ENCODE data around the gene MOG. TPM values are rescaled to one million over a fixed set of nuclear protein-coding genes. Genes with fewer than 3 reads are reported as not detected.

MOG gene
- polyA plus RNA-seq, 3 donors, result 0.51 TPM; not detected in 2

DNA sequence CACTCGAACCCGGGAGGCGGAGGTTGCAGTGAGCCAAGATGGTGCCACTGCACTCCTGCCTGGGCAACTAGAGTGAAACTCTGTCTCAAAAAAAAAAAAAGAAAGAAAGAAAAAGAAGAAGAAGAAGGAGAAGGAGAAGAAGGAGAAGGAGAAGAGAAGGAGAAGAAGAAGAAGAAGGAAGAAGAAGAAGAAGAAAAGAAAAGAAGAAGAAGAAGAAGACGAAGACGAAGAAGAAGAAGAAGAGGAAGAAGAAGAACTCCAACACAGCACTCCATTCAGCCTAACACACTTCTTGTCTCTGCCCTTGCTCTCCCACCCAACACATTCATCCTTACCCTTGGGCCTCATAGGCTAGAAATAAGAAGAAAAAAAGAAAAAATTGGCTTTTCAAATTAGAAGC is 17.1 kb downstream of the MOG start:
- DNase-seq, result no peak

- DNase-seq, result no peak
Measured at GRCh38 chr6:29675561-29675960, 18.7 kb downstream of the MOG start.

GRCh38 chr6:29676981-29677601 is 20.2 kb downstream of the MOG start:
- no peak for DNase-seq

GRCh38 chr6:29678114-29678513 is 21.2 kb downstream of the MOG start:
- DNase-seq, result no peak

DNA sequence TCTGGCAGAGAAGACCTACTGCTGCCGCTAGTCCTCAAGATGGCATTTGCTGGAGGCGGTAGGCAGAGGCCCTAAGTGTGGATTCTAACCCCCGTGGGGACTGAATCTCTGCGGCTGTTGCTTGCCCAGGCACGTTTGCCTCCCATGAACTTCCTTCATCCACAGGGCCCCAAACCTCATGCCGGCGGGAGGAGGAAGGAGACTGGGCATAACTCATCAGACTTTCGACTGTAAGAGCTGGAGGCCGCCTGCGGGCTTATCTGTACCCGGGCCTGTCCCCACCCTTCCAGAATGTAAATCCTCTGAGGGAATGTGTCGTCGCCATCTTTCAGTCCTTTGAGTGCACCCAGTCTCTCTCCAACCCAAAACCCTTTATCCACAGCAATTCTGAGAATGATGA is 23.1 kb downstream of the MOG start:
- DNase-seq, result no peak

GRCh38 chr6:29680416-29680815 is 23.5 kb downstream of the MOG start:
- no peak for DNase-seq

DNA sequence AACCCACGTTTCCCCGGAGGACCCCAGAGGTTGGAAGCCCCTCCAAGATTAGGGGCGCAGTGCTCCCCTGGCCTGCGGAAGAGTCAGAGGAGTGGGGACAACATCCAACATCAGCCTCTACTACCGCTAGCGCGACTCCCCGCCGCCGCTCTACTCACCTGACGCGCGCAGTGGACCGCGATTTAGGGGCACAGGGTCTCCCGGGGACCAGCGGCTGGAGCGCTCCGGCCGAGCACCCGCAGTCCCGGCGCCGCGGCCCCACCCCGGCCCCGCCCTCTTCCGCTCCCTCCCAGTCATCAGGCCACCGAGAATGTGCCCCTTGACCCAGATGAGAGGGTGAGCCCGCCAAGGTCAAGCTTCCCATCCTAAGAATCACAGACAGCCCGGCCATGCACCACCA is 24.0 kb downstream of the MOG start, which contains the start of gene ZFP57:
Gene ZFP57 (minus strand): TSS at position 249 of the 400 bp plus-strand sequence. CDS start 4,149 bp downstream, outside the sequence.
- no peak for DNase-seq

DNA sequence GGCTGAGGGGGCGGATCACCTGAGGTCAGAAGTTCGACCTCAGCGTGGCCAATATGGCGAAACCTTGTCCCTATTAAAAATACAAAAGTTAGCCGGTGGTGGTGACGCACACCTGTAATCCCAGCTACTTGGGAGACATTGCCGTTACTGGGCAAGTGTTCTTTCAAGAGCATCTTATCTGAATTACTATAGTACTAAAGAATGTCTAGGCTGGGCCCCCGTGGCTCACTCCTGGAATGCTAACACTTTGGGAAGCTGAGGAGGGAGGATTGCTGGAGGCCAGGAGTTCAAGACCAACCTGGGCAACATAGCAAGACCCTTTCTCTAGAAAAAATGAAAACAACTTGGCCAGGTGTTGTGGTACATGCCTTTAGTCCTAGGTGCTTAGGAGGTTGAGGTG is 24.9 kb downstream of the MOG start:
- DNase-seq, result no peak

- no peak for DNase-seq
Measured at GRCh38 chr6:29685718-29686326, 28.9 kb downstream of the MOG start.

DNA sequence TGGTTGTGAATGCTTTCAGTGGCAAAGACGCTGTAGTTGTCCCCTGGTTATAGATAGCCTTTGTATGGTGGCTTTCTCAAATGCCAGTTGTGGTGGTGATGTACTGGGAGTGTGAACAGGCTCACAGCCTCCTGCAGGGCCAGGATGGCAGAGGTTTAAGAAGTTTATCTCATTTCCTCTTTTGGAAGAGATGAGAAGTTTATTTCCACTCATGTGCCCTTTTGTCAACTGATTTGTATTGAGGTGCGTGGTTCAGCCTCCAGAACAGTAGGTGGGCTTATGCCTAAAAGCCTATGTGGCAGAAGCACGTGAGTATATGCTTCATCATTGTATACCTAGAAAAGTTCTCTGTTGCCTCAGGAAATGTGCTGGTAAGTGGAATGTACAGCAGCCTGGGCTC is 37.7 kb downstream of the MOG start:
- DNase-seq, result no peak

DNA sequence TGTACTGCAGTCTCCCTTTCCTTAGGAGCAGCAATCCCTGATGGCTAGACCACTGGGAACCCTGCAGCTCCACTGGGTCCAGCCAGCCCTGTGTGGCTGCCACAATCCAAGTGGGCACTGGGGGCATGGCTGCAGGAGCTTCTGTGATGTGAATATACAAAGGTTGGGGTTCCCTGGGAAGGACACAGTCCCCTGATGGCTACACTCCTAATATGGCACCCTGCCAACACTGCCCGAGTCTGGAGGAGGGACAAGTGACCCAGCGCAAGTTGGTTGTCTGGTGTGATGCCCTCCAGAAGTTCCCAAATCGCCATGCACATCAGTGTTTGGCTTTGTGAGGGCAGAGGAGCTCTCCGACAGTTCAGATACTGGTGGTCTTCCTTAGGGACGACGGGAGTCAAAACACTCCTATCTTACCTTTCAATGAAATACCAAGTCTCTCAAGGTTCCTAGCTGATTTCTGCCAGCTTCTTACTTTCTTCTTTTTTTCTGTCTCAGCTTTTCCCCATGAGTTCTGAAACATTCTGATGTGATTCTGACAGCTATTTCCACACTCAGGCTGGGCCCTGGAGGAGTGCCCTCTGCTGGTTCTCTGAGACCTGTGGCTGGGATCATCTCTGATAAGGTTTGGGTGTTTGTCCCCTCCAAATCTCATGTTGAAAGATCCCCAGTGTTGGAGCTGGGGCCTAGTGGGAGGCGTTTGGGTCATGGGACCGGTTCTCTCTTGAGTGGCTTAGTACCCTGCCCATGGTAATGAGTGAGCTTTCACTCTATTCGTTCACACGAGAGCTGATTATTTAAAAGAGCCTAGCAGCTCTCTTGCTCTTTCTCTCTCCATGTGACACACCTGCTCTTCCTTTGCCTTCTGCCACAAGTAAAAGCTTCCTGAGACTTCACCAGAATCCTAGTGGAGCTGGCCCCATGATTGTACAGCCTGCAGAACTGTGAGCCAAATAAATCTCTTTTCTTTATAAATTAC is 39.5 kb downstream of the MOG start:
- no peak for DNase-seq

GRCh38 chr6:29702519-29703103 is 45.7 kb downstream of the MOG start:
- peak; percentile 40 for DNase-seq

GRCh38 chr6:29705389-29706231 is 48.7 kb downstream of the MOG start:
- no peak for DNase-seq

DNA sequence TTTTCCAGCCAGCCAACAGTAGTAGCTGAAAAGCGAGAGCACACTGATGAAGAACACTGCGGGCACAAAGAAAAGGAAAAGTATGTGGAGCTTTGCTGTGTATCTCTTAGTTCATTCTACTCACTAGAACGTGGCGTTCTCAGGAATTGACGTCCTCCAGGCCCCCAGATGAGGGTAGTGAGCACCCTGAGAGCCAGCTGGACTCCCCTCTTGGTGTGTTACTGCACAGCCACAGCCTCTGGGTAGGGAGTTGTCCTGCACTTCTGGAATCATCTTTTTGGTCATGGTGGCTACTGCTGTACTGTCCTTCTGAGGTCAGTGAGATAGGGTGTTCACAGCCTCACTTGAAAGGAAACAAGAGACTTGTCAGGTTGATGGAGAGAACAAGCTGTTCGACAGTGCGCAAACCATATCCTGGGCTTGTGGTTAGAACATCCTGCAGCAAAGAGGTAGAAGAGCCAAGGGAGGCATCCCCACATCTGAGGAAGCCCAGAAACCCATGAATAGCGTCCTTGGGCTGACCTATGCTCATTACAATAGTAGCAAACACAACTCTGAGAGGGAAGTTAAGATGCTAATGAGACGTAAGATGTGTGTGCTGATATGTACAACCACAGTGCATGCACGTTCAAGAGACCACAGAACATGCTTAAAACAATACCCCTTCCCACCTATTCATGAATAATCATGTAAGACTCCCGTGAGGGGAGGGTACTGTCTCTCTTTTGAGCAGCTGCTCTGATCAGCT is 51.7 kb downstream of the MOG start:
- DNase-seq, result no peak

DNA sequence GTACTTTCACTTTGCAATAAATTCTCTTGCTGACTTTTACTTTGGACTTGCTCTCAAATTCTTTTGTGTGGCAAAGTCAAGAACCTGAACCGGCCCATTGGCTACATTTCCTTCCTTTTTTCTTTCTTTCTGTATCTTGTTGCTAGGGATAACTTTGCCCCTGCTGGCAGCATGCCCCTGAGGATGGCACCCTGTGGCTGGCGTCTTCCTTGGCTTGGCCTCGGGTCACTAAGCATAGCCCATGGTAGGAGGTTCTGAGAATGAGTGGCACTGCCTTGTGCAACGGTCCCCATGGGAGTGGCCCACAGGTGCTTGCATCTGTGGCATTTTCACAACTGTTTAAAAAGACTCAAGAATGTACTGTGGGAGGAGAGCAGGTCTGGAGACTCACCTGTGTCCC is 52.3 kb downstream of the MOG start:
- no peak for DNase-seq

DNA sequence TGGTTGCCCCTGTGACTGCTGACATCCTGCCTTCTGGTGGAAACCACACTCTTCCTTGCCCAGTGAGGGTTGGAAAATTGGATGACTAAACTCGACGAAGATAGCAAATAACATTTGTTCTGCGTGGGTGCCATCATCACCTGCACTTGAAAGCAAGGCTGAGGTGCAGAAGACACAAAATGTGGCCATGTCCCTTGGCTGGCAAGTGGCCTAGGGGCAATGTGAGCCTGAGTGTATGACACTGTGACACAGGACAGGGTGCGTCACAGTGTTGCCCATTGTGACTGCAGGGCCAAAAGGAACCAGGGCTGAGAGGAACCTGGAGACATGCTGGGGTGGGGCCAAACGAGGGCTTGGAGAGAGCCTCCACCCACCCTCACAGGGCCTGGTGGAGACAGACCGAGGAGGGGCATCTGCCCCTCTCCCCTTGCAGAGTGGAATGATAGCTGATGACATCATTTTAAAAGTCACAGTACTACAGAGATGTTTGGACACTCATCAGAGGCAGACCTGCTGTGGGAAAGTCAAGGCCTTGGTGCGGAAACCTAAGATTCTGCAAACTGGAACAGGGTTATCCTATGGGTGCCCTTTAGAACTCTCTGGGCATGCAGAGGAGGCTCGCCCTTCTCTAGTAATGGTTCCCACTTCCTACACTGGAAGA is 53.5 kb downstream of the MOG start:
- no peak for DNase-seq

GRCh38 chr6:29720863-29721262 is 64.0 kb downstream of the MOG start:
- DNase-seq, result no peak

Data from renal pelvis (tissue), 4 donors.